Stimulated activated CD8-positive, alpha-beta memory T cell treated with anti-CD3 and anti-CD28 coated beads, Interleukin-4, amount 100 ng/mL, for 48 hours (primary cell): ENCODE measurements around the gene DEXI.
A peak's percentile ranks its signal among the peaks of the same experiment; 100 is the strongest.
"Not testable (repeated sequence)": the region's sequence is repeated elsewhere in the genome, so short reads cannot be mapped to it uniquely, and the experiment has no call there.

Source experiments
- DNase-seq: peaks from one replicate; pipeline ENCODE4 v3.0.0-alpha.2; 2020

DEXI gene

GRCh38 chr16:10940501-10941079, 1.7 kb downstream of the DEXI start:
- no peak for DNase-seq

GRCh38 chr16:10939649-10940234, 2.5 kb downstream of the DEXI start:
- DNase-seq, result no peak

- no peak for DNase-seq
Observed at GRCh38 chr16:10938796-10939648, 3.2 kb downstream of the DEXI start.

DNA sequence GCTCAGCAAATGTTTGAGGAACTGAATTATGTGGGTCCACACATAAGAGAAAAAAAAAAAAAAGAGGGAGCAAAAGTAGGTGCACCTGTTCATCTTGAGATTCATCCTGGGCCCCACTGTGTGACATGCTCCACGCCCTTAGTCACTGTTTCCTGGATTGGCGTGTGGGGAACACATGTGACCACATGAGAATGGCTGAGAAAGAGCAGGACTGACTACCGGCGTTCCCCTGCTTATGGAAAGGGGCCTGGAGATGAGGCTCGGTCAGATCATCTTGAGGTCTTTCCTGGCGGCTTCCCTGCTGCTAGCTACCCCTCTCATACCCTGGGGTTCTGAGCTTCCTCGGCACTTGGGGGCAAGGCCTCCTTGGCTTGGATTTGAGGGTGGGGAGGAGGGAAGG, 3.9 kb downstream of the DEXI start:
- peak; percentile 69 for DNase-seq

DNA sequence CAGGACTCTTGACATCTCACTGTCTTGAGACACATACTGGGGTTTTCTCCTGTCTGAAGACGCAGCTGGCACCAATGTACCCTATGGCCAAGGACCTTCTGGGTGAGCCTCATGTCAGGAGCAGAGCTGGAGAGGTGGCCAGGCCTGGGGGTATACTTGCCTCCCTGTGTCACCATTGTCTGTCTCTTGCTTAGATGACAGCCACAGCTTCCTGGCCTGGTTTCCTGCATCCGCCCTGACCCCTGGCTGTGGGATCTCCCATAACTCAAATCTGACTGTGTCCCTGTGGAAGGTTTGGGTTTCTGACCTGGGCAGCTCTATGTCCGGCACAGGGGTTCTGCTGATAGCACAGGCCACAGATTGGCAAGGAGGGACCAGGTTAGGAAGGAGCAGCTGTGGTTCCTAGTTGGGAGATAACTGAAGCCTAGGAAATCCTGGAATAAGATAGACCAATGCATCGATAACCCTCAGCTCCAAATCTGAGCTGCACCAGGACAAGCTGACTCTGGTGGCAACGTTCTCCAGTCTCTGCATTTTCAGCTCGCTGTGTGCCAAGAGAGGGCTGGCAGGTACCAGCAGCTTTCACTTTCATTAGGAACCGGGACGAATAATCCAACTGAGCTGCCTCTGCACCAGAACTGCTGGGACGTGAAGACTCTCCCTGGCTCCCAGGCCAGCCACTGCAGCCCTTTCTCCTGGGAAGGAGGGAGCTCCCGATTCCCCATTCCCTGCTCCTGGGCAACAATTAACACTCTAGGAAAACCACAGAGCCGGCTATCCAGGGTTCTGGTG, 5.0 kb downstream of the DEXI start:
- no peak for DNase-seq

DNA sequence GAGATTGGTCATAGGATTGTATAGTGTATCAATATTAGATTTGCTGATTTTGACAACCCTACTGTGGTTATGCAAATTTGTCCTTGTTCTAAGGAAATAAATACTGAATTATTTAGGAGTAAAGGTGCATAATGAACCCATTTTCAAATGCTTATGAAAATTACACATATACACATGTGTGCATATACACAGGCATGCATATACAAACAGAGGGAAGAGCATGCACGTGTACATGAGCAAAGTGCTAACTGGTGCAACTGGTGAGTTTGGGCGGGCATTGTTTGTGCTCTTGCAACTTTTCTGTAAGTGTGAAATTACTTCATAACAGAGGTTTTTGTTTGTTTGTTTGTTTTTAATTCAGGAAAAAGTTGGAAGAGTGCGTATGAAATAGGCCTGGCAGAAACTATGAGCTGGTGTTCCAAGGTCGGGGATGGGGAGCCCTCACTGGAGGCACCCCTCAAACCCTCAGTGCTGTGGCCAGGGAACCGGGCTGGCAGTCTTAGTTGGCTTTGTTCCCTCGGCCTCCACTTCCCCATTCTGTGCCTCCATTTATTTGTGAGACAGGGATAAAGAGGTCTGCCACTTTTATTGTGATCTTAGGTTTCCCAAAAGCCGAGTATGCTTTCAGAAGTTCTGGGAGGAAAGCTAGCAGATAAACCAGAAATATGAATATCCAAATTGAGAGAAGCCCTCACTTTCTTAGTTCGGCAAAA, 5.8 kb downstream of the DEXI start:
- DNase-seq, result no peak

DNA sequence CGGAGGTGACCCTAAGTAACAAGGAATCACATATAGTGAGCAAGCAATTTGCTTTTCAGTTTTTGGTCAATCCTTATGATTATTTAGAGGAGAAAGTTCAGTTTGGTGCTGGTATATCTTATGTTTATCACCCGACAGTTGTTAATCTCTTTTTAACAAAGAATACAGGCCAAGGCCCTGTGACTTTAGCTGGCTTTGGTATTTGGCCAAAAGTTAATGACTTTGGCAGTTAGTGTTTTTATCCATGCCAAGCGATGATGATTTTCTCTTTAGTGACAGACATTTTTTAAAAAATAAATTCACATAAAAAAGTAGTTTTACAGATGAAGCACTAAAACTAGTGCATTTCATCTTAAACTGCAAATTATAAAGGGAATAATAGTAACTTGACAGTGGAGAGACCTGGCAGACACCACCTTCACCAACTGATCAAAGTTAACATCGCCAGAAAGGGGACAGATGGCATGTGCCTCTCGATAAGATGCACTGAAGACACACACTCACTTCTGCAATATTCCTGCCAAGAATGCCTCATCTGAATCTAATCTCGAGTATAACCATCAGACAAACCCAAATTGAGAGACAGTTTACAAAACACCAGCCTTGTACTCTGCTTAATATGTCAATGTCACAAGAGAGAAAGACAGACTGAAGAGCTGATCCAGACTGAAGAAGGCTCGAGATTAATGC, 6.9 kb downstream of the DEXI start:
- DNase-seq, result no peak

DNA sequence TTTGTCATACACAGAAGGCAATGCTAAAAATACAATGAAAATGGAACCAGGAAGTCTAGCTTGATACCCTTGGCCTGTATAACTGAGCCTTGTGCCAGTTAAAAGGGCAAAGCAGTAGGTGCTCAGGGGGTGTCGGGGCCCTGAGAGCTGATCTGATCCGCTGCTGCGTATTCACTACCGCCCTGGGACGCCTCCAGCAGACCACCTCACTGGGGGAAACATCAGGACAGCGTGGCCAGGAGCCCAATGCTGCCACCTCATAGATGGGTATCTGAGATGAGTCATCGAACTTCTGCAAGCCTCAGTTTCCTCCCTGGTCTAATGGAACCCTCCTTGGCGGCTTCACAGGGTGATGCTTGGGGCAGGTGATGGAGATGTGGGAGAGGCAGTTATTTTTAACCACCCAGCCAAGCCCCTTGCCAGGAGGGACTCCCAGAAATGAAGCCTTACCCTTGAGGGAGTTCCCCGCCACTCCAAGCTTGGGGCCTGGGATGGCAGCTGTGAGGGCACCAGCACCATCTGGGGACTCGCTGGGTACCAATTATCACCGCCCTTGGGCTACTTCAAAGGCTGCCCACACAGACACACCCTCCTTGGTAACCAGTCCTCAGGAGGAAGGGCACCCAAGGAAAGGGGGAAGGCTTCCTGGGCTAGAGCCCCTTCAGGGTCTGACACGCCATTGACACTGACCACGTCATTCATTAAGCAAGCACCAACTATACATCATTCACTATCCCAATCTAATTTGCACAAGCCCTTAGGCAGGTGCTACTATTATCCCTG, 7.8 kb downstream of the DEXI start:
- no peak for DNase-seq

DNA sequence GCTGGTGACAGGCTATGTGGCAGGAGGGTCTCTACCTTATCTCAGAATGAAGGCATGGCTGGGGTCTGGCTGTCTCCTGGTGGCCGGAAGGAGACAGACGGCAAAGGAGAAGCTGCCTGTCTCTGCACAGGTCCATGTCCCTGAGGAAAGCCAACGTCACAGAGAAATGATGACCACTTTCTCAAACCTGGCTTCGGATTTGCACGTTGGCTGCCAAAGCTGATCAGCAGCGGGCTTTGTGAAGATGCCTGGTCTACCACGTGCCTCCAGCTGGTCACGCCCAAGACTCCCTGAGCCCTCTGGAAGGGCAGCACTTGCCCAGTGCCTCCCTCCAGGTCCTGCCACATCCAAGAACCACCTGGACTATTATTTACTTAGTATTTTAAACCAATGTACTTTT, 8.4 kb downstream of the DEXI start:
- no peak for DNase-seq

DNA sequence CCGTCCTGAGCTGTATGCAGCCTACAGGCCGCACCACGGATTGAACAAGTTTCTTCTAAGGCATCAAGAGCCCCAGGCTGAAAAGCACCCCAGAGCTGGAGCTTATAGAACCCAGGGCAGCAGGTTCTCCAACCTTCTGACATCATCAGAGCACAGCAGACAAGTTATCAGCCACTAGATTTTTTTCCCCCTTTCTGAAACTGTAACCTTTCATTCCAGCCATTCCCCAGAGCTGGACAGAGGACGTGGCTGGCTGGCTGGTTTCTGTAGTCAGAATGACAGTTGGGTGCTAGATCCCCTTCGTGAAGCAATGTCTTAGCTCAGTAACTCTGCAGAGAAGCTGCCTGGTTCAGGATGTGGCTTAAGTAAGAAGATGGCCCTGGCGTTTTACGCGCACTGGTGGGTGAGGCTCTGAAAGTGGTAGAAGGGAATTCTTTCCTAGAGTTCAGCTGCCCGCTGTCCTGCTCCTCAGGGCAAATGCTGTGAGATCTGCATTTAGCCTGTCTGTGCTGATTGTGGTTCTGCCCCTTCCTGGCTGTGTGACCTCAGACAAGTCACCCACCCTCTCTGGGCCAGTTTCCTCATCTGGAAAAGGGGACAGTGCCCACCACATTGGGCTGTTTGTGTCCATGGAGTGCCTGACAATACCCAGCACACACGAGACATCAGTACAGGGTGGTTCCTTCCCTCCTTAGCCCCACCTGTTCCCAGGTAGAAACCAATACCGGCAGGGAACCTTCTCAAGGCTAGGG, 9.1 kb downstream of the DEXI start:
- no peak for DNase-seq

DNA sequence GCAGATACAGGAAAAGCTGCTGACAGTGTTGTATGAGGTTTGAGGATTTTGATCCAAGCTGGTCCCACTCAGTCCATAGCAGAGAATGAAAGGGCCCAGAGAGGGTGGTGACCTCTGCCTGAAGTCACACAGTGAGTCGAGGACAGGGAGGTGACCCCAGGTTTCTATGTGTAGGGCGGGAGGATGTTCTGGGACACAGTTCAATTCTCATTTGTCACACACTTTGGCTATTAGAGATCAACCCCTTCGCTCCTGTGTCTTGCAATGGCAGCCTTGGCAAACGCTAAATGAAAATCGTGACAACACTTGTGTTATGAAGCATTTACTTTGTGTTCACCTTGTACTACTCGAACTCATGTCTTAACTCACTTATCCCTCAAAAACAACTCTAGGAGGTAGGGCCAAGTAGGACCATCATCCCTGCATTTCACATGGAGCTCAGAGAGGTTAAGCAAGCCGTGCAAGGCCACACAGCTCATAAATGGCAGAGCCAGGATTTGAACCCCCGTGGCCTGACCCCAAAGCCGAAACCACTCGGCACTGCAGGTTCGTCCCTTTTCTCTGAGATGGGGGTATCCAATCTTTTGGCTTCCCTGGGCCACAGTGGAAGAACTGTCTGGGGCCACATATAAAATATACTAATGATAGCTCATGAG, 10.2 kb downstream of the DEXI start:
- no peak for DNase-seq

- DNase-seq, result no peak
Observed at GRCh38 chr16:10931134-10931533, 11.1 kb downstream of the DEXI start.

GRCh38 chr16:10930755-10931093, 11.5 kb downstream of the DEXI start:
- no peak for DNase-seq

- no peak for DNase-seq
Observed at GRCh38 chr16:10929853-10930754, 12.2 kb downstream of the DEXI start.

DNA sequence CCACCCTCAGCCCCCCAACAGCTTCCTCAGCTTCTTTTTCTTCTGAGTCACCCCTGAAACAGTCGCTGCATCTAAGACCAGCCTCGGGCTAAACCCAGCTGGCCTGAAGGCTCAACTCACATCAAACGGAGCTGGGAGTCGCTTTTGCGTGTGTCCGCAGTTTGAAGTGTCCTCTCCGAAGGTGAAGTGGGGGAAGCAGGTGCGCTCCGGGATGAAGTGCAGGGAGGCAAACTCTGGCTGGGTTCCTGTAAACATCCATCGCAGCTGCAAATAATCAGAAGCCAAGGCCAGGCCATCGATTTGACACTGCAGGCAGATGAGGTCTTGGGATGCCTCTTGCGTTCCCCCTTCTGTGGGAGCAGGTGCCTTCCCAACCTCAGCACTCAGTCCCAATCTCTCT, 13.2 kb downstream of the DEXI start:
- DNase-seq, result not testable (repeated sequence)

GRCh38 chr16:10927497-10928112, 14.7 kb downstream of the DEXI start:
- DNase-seq, result no peak

DNA sequence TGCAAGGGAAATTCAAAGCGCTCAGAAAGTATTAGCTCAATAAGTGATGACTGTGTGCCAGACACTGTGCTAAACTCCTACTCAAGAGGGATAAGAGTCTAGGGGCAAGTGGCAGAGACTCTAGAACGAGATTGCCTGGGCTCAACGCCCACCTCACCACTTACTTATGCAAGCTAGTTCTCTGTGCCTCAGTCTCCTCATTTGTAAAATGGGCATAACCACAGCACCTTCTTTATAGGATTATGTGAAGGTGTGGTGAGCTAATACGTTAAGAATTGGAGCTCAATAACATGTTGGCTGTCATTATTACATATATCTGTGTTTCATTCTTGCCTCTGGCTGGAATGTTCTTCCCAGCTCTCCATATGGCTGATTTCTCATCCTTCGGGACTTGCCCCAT, 15.4 kb downstream of the DEXI start:
- no peak for DNase-seq

DNA sequence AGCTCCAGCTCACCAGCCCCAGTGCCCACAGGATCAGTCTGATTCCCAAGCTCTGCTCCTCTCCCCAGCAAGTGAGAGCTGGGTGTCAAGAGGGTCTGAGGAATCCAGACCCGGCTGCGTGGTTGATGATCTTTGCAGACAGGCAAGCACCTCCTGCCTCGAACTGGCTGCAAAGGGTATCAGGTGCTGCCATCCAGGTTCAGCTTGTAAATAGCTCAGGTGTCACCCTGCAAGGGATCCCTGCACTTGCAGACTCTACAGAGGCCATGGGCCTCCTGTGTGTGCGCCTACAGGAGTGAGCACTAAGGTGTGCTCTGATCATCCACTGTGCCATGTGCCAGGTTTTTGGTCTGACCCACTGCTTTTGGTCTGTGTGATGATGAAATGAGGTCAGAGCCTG, 16.2 kb downstream of the DEXI start:
- no peak for DNase-seq

DNA sequence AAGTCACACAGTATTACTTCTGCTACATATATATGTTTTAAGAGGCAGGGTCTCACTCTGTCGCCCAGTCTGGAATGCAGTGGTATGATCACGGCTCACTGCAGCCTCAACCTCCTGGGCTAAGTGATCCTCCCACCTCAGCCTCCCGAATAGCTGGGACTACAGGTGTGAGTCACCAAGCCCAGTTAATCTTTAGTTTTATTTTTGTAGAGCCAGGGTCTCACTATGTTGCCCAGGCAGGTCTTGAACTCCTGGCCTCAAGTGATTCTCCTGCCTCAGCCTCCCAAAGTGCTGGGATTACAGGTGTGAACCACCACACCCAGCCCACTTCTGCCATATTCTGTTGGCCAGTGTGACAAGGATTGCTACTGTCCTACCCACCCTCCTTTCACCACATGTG, 17.0 kb downstream of the DEXI start:
- not testable (repeated sequence) for DNase-seq
